CD14-positive monocyte (primary cell): ENCODE results near the gene NDST3. TPM values are rescaled to one million over a fixed set of nuclear protein-coding genes. Genes with fewer than 3 reads are reported as not detected.

Experiments
- DNase-seq, 3 donors: peaks; one replicate each; pipeline ENCODE4 v3.0.0-alpha.2; 2011 to 2022
- H2AFZ ChIP-seq: 2 replicates; pipeline ENCODE4 v1.6.0; 2012; ENCODE audit warnings: mild to moderate bottlenecking, low read depth, low read length, inconsistent platforms; ENCODE audit not compliant: insufficient read depth, poor library complexity, severe bottlenecking
- H3K27ac ChIP-seq, 2 donors: 1 replicate in 1 of 2; 2 replicates in 1 of 2; pipeline ENCODE4 v1.5.1; 2012 to 2013; ENCODE audit warnings: low read length in 2 of 2, control low read depth in 1 of 2, inconsistent platforms in 1 of 2, low read depth in 1 of 2, mild to moderate bottlenecking in 1 of 2
- H3K27me3 ChIP-seq, 2 donors: one replicate each; pipeline versions ENCODE4 v1.6.0 to v1.6.1; 2011 to 2013; ENCODE audit warnings: low read length in 2 of 2; ENCODE audit not compliant: control insufficient read depth in 2 of 2, insufficient read depth in 2 of 2
- H3K36me3 ChIP-seq, 2 donors: replicated peaks in 1 of 2; 1 replicate in 1 of 2; 2 replicates in 1 of 2; pipeline versions ENCODE4 v1.5.1 to v1.6.1; 2012 to 2013; ENCODE audit warnings: low read length in 2 of 2, control low read depth in 1 of 2, inconsistent platforms in 1 of 2, mild to moderate bottlenecking in 1 of 2; ENCODE audit not compliant: insufficient read depth in 2 of 2, control insufficient read depth in 1 of 2
- H3K4me1 ChIP-seq, 2 donors: 1 replicate in 1 of 2; 2 replicates in 1 of 2; pipeline versions ENCODE4 v1.5.1 to v1.6.1; 2012 to 2013; ENCODE audit warnings: low read length in 2 of 2, control low read depth in 1 of 2, inconsistent platforms in 1 of 2, mild to moderate bottlenecking in 1 of 2, moderate library complexity in 1 of 2; ENCODE audit not compliant: insufficient read depth in 2 of 2, control insufficient read depth in 1 of 2
- H3K4me2 ChIP-seq: replicated peaks from 2 replicates; pipeline ENCODE3; 2012; ENCODE audit warnings: low read length, moderate library complexity, mild to moderate bottlenecking; ENCODE audit not compliant: poor library complexity, severe bottlenecking; ENCODE audit errors: extremely low read depth
- H3K4me3 ChIP-seq, 3 experiments: fragments of 200-600 bp in 1 of 3; sonication (generic) in 1 of 3; replicated peaks in 1 of 3; 1 replicate in 2 of 3; 2 replicates in 1 of 3; pipeline ENCODE4 v1.5.1; 2011 to 2013; ENCODE audit warnings: low read length in 3 of 3, mild to moderate bottlenecking in 3 of 3, control low read depth in 2 of 3, low read depth in 2 of 3, inconsistent platforms in 1 of 3, moderate library complexity in 1 of 3
- H3K79me2 ChIP-seq: 2 replicates; pipeline ENCODE4 v1.6.0; 2012; ENCODE audit warnings: mild to moderate bottlenecking, control low read depth, inconsistent platforms, low read length, moderate library complexity; ENCODE audit not compliant: insufficient read depth
- H3K9ac ChIP-seq: 2 replicates; pipeline ENCODE4 v1.6.0; 2017; ENCODE audit warnings: low read length, mild to moderate bottlenecking; ENCODE audit not compliant: insufficient read depth, poor library complexity, severe bottlenecking
- H3K9me3 ChIP-seq, 2 donors: replicated peaks in 1 of 2; 1 replicate in 1 of 2; 2 replicates in 1 of 2; pipeline versions ENCODE4 v1.5.1 to v1.6.1; 2012 to 2013; ENCODE audit warnings: low read length in 2 of 2, control low read depth in 1 of 2; ENCODE audit not compliant: control insufficient read depth in 1 of 2, insufficient read depth in 1 of 2
- H4K20me1 ChIP-seq: 2 replicates; pipeline ENCODE4 v1.6.0; 2012; ENCODE audit warnings: mild to moderate bottlenecking, low read length, control low read depth, moderate library complexity; ENCODE audit not compliant: insufficient read depth
- H3K27ac Mint-ChIP-seq, 7 donors: one replicate each; pipeline ENCODE4 v1.8.0; 2020; ENCODE audit warnings: mild to moderate bottlenecking in 7 of 7, mixed read lengths in 7 of 7, moderate library complexity in 6 of 7, inconsistent platforms in 2 of 7
- H3K27me3 Mint-ChIP-seq, 3 donors: one replicate each; pipeline ENCODE4 v1.8.0; 2021 to 2022; ENCODE audit warnings: low read depth in 3 of 3, mild to moderate bottlenecking in 3 of 3, mixed read lengths in 3 of 3, moderate library complexity in 3 of 3, inconsistent platforms in 1 of 3
- H3K36me3 Mint-ChIP-seq, 2 donors: one replicate each; pipeline ENCODE4 v1.8.0; 2020; ENCODE audit warnings: mixed read lengths in 2 of 2, inconsistent platforms in 1 of 2, mild to moderate bottlenecking in 1 of 2
- H3K4me1 Mint-ChIP-seq: one replicate; pipeline ENCODE4 v1.8.0; 2020; ENCODE audit warnings: mild to moderate bottlenecking, mixed read lengths
- H3K4me3 Mint-ChIP-seq, 2 donors: one replicate each; pipeline ENCODE4 v1.8.0; 2020; ENCODE audit warnings: mild to moderate bottlenecking in 2 of 2, mixed read lengths in 2 of 2, moderate library complexity in 1 of 2
- H3K9me3 Mint-ChIP-seq, 7 donors: one replicate each; pipeline ENCODE4 v1.8.0; 2020 to 2022; ENCODE audit warnings: mixed read lengths in 7 of 7, mild to moderate bottlenecking in 6 of 7, moderate library complexity in 6 of 7, inconsistent platforms in 2 of 7
- CTCF ChIP-seq: fragments of 200-600 bp; IDR thresholded peaks from one replicate; pipeline ENCODE4 v1.8.0; 2022; ENCODE audit warnings: antibody characterized with exemption, mild to moderate bottlenecking
- WGBS: methylation state at CpG from one replicate; pipeline ENCODE4 v1.1.5; 2013; ENCODE audit warnings: missing lambda C conversion rate; ENCODE audit not compliant: insufficient coverage; 5-methylcytosine and 5-hydroxymethylcytosine counted together
- intact Hi-C, 2 donors: fragments of 100-400 bp; cut with micrococcal nuclease; formaldehyde crosslinking; loops; one replicate each; pipeline versions ENCODE4 v1.15.0 to v1.15.1; 2023
- polyA plus RNA-seq, 3 donors: library from polyadenylated mRNA; depleted of rRNA in 1 of 3; unstranded in 2 of 3; stranded (reverse) in 1 of 3; fragments of 300-500 nt in 2 of 3; fragments of >200 nt in 1 of 3; fragmentation: Illumina TruSeq in 2 of 3; gene quantifications; 1 replicate in 2 of 3; 2 replicates in 1 of 3; pipeline ENCODE4 v1.2.3, GENCODE V29; 2012 to 2021

The NDST3 gene
- polyA plus RNA-seq, 3 donors, result not detected

GRCh38 chr4:118158763-118159375 is 124.6 kb downstream of the NDST3 start:
- Mint-ChIP-seq H3K27me3 (peaks cover 0 to 2% (median 0%) of the 10 kb centered on the region in 3 donors), H3K27ac (no peak overlapping the region), H3K4me1 (no peaks in the 10 kb centered on the region), H3K9me3 (peaks cover 9 to 20% (median 16%) of the 10 kb centered on the region in 7 donors), H3K4me3 (no peak overlapping the region), H3K36me3 (no peaks in the 10 kb centered on the region)
- Histone ChIP-seq H3K4me3 (no peak overlapping the region), H3K9me3 (peaks cover 3 to 9% of the 10 kb centered on the region in 2 donors), H3K9ac (no peak overlapping the region), H2AFZ (no peak overlapping the region), H4K20me1 (no peaks in the 10 kb centered on the region), H3K4me1 (no peaks in the 10 kb centered on the region), H3K4me2 (no peak overlapping the region), H3K79me2 (no peaks in the 10 kb centered on the region), H3K36me3 (no peaks in the 10 kb centered on the region), H3K27me3 (no peaks in the 10 kb centered on the region), H3K27ac (no peak overlapping the region)
- intact Hi-C loops, result no loop called here
- DNase-seq, result no peak
- no peak for TF ChIP-seq CTCF
- 40% methylated on average over 1 of the region's 2 CpGs for WGBS

GRCh38 chr4:118167306-118167705 is 133.0 kb downstream of the NDST3 start:
- Mint-ChIP-seq H3K4me1 (no peaks in the 10 kb centered on the region), H3K36me3 (no peaks in the 10 kb centered on the region), H3K4me3 (no peak overlapping the region), H3K27ac (no peak overlapping the region), H3K9me3 (peaks cover 0 to 8% (median 2%) of the 10 kb centered on the region in 7 donors), H3K27me3 (peaks cover 0 to 4% (median 0%) of the 10 kb centered on the region in 3 donors)
- Histone ChIP-seq H3K4me2 (no peak overlapping the region), H3K4me1 (no peaks in the 10 kb centered on the region), H3K27ac (no peak overlapping the region), H3K27me3 (no peaks in the 10 kb centered on the region), H3K79me2 (no peaks in the 10 kb centered on the region), H3K9ac (no peak overlapping the region), H4K20me1 (no peaks in the 10 kb centered on the region), H3K4me3 (no peak overlapping the region), H3K36me3 (no peaks in the 10 kb centered on the region), H3K9me3 (no peaks in the 10 kb centered on the region), H2AFZ (no peak overlapping the region)
- TF ChIP-seq CTCF, result no peak
- WGBS, result 100% methylated on average over 1 of the region's 1 CpG
- intact Hi-C loops, result no loop called here
- DNase-seq, result no peak
